Choroid plexus epithelial cell (primary cell): ENCODE data around the gene ZBTB33.

Source experiments
- DNase-seq: peaks from one replicate; pipeline ENCODE4 v3.0.0-alpha.2; 2010; ENCODE audit warnings: low read depth
- H3K4me3 ChIP-seq: 2 replicates; pipeline ENCODE4 v1.5.1; 2011; ENCODE audit warnings: low read depth, mild to moderate bottlenecking, control low read depth, low read length, moderate library complexity
- TF ChIP-seq, protein P1 (sequence below): conservative IDR thresholded peaks from 2 replicates; pipeline ENCODE4 v1.5.1; 2011; ENCODE audit warnings: low read depth, mild to moderate bottlenecking, control low read depth, inconsistent platforms, low read length, moderate library complexity

ZBTB33 gene

DNA sequence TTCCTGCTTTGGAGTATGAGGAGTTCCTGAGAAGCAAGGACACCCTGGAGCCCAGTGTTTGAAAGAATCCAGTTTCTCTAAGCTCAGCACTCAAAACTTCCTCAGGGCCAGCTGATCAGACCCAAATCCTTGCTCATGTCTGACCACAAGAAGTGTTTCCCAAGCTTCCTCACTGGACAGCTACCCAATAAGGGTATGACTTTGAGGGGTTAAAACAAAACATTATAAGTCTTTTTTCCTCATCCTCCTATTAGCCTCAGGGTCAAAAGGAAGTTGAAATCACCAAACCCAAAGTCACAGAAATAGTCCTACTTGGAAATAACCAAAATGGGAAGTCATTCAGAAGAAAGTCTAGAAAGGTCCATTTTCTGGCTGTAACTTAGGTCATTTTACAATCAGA is 13.7 kb downstream of the ZBTB33 start:
- no peak for DNase-seq
- TF ChIP-seq, protein P1, sequence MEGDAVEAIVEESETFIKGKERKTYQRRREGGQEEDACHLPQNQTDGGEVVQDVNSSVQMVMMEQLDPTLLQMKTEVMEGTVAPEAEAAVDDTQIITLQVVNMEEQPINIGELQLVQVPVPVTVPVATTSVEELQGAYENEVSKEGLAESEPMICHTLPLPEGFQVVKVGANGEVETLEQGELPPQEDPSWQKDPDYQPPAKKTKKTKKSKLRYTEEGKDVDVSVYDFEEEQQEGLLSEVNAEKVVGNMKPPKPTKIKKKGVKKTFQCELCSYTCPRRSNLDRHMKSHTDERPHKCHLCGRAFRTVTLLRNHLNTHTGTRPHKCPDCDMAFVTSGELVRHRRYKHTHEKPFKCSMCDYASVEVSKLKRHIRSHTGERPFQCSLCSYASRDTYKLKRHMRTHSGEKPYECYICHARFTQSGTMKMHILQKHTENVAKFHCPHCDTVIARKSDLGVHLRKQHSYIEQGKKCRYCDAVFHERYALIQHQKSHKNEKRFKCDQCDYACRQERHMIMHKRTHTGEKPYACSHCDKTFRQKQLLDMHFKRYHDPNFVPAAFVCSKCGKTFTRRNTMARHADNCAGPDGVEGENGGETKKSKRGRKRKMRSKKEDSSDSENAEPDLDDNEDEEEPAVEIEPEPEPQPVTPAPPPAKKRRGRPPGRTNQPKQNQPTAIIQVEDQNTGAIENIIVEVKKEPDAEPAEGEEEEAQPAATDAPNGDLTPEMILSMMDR, result no peak
- no peak overlapping the region for H3K4me3 ChIP-seq

DNA sequence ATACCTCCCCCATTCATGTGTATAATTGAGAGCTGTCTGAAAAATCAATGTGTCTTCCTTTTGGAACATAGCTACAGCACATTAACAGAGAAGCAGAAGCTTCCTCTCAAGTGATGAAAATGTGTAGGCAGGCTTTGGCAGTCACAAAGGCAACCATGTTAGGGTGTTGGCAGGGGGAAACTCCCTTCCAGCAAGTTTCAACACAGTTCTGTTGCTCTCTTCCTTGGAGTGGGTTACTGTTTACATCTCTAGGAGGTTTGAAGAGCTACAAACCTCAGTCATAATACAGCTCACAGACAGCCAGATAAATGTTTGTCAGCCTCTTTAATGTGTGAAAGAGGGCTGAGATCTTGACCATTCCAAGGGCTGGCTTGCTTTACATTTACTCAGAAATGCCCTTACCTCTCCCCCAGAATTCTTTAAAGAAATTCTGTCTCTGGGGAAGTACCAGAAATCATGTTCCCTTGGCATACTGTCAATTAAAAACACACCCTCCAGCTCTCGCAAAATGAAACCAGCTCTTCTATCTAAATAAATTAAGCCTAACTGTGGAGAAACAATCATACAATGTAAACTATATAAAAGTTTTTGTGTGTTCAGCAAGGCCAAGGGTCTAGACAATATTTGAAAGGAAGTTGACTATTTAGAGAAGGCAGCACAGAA is 18.9 kb downstream of the ZBTB33 start:
- no peak overlapping the region for H3K4me3 ChIP-seq
- TF ChIP-seq, protein P1, result no peak
- DNase-seq, result peak; percentile 23

DNA sequence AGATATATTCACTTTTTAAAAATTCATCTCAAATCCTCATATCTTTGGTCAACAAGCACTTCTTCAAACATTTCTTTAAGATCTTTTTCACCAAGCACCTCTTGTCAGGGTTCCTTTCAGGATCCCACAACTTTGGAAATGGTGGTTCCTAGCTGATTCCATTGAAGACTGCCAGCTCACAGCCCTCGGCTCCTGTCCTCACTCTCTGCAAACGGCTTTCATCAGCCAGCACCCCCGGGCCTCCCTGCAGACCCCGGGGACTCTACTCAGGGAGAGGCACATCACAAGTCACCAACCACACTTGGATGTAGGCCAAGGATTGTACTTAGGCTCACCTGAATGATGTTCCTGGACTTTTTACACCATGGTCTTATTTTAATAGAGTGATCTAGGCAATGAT is 20.0 kb downstream of the ZBTB33 start:
- no peak overlapping the region for H3K4me3 ChIP-seq
- TF ChIP-seq, protein P1, result no peak
- no peak for DNase-seq

DNA sequence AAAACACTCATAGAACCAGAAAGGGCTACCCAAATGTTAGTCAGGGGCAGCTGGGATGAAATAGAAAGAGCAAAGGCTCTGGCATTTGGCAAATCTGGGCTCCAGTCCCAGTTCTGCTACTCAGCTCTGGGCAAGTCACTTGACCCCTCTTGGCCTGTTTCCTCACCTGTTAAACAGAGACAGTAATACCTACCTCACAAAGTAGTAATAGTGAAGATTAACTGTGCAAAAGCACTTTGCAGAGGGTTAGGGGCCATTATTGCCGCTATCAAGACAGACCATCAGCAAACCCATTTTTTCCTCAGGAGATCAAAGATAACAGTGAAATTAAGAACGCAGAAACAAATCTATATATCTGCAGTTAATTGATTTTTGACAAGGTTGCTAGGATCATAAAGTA is 20.6 kb downstream of the ZBTB33 start:
- H3K4me3 ChIP-seq, result no peak overlapping the region
- no peak for DNase-seq
- TF ChIP-seq, protein P1, result no peak

DNA sequence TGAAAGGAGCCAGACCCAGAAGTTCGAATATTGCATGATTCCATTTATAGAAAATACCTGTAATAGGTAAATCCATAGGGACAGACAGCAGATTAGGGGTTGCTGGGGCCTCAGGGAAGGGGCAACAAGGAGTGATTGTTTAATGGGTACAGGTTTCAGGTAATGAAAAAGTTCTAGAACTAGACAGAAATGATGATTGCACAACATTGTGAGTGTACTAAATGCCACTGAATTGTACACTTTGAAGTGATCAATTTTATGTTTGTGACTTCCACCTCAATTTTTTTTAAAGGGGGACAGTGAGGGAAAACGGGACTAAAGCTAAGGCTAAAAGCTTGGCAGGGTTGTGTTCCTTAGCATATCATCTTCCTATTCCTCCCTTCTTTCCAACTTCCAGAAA is 23.5 kb downstream of the ZBTB33 start:
- DNase-seq, result no peak
- H3K4me3 ChIP-seq, result no peak overlapping the region
- TF ChIP-seq, protein P1, result no peak

DNA sequence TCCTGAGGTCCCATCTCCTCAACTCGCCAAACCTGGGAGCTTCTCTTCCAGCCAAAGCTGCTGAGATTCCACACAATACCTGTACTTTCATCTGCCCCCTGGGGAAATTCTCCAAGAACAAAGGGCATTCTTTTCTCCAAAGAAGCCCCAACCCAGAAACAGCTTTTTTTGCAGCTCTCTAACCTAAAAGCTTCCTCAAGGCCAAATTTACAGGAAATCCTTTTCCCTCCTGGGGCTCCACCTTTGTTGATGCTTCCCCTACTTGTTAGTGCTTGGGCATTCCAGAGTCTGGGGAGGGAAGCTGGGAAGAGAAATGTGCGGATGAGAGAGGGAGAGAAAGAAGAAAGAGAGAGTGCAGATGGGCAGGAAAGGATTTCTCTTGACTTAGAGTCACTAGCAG is 24.3 kb downstream of the ZBTB33 start:
- H3K4me3 ChIP-seq, result no peak overlapping the region
- TF ChIP-seq, protein P1, result no peak
- no peak for DNase-seq

DNA sequence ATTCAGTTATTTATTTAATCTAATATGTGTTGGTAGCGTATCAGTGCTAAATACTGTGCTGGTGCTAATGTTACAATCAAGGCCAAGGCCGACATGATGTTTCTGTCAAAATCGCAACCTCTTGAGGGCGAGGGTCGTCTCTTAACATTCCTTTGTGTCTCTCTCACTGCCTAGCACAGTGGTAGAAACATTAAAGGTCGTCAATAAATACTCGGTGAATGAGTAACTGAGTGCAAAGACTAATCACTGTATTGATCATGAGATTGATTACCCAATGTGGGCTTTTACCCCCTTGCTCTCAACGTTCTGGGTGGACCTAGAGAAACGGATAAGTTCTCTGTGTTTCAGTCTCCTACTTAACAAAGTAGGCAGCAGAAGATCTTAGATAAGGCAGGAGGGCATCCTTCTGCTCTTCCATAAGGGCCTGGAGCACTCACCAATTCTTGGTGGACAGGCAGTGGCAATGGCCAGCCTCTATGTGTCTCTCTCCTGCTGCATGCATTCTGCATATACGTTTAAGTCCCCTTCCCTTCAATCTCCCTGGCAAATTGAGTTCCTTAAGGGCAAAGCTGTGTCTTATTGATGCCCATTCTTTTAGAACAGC is 30.5 kb downstream of the ZBTB33 start:
- TF ChIP-seq, protein P1, result no peak
- no peak for DNase-seq
- no peak overlapping the region for H3K4me3 ChIP-seq
